ENCODE results near the gene GRAMD1C.

DNA sequence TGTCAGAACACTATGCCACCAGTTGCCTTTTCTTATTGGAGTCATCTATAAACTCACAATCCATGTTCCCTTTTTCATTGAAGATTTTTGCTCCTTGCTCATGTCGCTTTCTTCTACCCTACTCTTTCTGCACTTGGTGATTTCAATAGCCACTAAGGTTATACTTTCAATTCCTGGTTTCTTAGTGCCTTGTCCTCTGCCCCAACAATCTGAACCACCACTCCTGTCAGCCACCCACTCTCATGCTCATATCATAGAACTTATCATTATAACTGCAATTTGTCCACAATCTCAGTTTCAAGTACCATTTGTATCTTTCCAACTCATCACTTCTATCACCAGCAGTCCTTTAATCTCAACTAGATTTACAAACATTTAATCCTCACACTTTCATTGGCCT, 10.0 kb upstream of the GRAMD1C start:
- TF ChIP-seq EZH2phosphoT487 (IDR thresholded peaks at IDR 0.05; ENCODE audit: insufficient read depth, low read depth) (no peak), EZH2 (IDR thresholded peaks at IDR 0.05; ENCODE audit: insufficient read depth, poor library complexity, severe bottlenecking) (no peak)

Data from GM23248 (cell line).